GM13977 (cell line): Measurements from ENCODE around the gene LCE7A.

ENCODE experiments used
- DNase-seq: peaks from one replicate; pipeline ENCODE4 v3.0.0; 2012; ENCODE audit warnings: low spot score
- in situ Hi-C: fragments of 300-500 bp; cut with MboI; formaldehyde crosslinking; loops from one replicate; pipeline ENCODE4 v1.12.0; 2022; ENCODE audit warnings: low sequenced_read_pairs, low pct_unique_long_range_greater_than_20kb, mixed read lengths, inconsistent platforms; ENCODE audit not compliant: unreplicated experiment
- TF ChIP-seq, protein P1 (sequence below): IDR thresholded peaks from 2 replicates; pipeline ENCODE4 v1.5.1; 2012; ENCODE audit warnings: mild to moderate bottlenecking, control low read depth; ENCODE audit not compliant: insufficient read depth; ENCODE audit errors: extremely low read depth, missing control alignments

LCE7A gene

DNA sequence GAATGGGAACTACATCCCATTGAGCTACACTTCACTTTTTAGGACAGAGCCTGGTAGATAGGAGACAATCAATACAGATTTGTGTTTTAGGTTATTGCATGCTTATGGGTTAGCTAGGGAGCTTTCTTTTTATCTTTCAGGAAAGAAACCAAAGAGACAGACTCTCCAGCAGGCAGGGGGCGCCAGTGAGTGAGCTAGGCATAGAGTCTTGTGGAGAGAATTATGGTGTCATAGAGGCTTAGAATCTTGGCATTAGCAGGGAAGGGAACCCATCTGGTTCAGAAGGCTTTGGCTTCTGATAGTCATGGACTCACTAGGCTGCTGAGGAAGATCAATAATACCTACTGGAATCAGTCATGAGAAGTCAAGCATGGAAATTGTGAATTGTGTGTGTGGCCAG lies 18.2 kb downstream of the LCE7A start, which contains the start of gene SMCP:
Gene SMCP, plus strand, starts transcription at position 281 of the 400 bp plus-strand sequence. CDS start 6,101 bp downstream, outside the sequence.
- DNase-seq, result peak; percentile 22
- in situ Hi-C loops, result loop anchor here (10.0 kb wide), 1 partner anchor 47 kb away; no protein-coding TSS in a partner anchor
- TF ChIP-seq, protein P1, sequence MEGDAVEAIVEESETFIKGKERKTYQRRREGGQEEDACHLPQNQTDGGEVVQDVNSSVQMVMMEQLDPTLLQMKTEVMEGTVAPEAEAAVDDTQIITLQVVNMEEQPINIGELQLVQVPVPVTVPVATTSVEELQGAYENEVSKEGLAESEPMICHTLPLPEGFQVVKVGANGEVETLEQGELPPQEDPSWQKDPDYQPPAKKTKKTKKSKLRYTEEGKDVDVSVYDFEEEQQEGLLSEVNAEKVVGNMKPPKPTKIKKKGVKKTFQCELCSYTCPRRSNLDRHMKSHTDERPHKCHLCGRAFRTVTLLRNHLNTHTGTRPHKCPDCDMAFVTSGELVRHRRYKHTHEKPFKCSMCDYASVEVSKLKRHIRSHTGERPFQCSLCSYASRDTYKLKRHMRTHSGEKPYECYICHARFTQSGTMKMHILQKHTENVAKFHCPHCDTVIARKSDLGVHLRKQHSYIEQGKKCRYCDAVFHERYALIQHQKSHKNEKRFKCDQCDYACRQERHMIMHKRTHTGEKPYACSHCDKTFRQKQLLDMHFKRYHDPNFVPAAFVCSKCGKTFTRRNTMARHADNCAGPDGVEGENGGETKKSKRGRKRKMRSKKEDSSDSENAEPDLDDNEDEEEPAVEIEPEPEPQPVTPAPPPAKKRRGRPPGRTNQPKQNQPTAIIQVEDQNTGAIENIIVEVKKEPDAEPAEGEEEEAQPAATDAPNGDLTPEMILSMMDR, result peak; percentile 45

GRCh38 chr1:152879559-152880198 lies 19.9 kb downstream of the LCE7A start:
- in situ Hi-C loops, result loop anchor here (10.0 kb wide), 1 partner anchor 45 kb away; no protein-coding TSS in a partner anchor
- no peak for DNase-seq
- TF ChIP-seq, protein P1, result no peak

DNA sequence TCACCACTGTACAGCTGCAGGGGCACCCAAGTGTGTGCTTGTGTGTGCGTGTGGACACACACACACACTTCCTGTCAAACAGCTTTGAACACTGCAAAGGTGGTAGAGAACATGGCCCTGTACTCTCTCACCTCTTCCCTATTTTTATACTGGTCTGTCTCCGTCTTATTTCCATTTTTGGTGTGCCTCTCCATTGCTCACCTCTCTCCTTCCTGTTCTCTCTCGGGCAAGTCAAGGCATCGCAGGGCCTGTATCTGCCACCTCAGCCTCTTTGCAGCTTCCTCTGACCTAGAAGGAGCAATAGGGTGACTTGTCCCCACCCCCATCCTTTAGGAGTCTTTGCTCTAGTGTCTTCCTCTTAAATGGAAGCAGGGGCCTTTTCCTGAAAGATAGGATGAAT lies 20.5 kb downstream of the LCE7A start:
- in situ Hi-C loops, result no loop called here
- TF ChIP-seq, protein P1, result no peak
- no peak for DNase-seq

DNA sequence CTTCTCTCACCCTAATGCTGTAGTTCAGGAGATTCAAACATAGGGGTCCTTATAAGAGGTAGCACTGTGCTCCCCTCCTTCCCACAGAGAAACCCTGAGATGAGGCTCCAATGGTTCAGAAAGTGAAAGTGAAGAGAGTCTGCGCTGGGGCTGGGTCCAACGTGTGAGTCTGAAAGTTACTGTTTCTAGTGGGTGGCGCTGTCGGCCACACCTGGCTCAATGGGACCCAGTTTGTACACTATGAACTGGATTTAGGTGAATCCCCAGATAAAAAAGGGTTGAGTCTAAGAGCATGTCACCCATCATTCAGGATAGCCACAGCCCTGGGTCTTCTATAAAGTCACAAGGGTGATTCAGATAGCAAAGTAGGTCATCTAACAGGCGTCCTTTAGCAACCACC lies 21.1 kb downstream of the LCE7A start:
- peak; percentile 27 for DNase-seq
- in situ Hi-C loops, result no loop called here
- TF ChIP-seq, protein P1, result peak; percentile 32

DNA sequence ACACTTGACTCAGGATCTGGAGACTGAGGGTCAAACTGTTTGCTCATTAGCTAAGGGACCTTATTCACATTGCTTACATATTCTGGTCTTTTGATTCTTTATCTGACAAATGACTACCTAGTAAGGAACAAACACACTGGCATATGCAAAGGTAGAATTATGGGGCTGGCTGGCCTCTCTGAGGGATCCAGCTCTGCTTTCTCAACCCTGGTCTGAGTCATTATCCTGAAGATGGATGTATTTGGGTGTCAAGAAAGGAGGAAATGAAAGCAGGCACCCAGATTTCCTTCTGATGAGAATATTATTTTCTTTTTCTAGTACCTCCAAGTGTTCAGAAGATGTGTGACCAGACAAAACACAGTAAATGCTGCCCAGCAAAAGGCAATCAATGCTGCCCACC lies 24.3 kb downstream of the LCE7A start:
- TF ChIP-seq, protein P1, result no peak
- in situ Hi-C loops, result no loop called here
- DNase-seq, result no peak

- in situ Hi-C loops, result no loop called here
- DNase-seq, result no peak
- TF ChIP-seq, protein P1, result no peak
Observed at GRCh38 chr1:152884506-152884905, 24.7 kb downstream of the LCE7A start.
